HG03103 (cell line): ENCODE measurements around the gene LHFPL2.
"Not testable (repeated sequence)": the region's sequence is repeated elsewhere in the genome, so short reads cannot be mapped to it uniquely, and the experiment has no call there.

Source experiments
- ATAC-seq: cut with Tn5 transposase; IDR thresholded peaks from one replicate; pipeline ENCODE4 v1.9.1; 2021; ENCODE audit warnings: low read depth; ENCODE audit not compliant: unreplicated experiment

The LHFPL2 gene

DNA sequence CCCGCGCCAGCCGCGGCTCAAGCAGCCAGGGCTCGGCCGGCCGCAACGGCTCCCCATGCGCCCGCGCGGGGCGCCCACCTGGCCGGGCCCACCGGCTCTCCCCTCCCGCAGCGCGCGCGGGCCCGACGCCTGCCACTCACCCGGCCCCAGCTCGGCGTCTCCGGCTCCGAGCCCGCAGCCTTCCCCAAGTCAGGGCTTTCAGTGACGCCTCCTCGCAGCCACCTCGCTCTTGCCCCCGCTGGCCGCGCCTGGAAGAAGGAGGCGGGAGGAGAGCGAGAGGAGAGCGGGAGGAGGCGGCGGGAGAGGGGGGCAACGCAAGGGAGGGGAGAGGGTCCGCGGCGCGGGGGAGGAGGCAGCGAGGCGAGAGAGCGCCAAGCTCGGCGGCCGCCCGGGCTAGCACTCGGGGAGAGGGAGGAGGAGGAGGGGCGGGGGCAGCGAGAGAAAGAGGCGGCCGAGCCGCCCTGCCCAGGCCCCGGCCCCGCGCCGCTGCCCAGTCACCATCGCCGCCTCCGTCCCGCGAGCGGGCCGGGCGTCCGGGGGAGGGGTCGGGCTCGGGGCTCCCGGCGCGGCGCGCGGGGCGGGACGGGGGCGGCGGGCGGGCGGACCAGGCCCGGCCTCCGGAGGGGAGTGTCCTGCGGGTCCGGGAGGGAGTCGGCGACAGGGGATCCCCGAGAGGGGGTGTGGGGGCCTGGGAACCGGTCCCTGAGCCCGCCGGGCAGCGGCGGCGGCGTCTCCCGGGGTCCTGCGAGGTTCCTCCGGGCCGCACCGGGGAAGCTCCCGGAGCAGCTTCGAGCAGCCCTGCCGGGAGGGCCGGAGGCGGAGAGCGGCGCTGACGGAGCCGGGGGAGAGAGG, at the start of gene LHFPL2:
Gene LHFPL2, minus strand, starts transcription at position 414 of the 852 bp plus-strand sequence. CDS start 138,559 bp downstream, outside the sequence.
- peak; percentile 56 for ATAC-seq

DNA sequence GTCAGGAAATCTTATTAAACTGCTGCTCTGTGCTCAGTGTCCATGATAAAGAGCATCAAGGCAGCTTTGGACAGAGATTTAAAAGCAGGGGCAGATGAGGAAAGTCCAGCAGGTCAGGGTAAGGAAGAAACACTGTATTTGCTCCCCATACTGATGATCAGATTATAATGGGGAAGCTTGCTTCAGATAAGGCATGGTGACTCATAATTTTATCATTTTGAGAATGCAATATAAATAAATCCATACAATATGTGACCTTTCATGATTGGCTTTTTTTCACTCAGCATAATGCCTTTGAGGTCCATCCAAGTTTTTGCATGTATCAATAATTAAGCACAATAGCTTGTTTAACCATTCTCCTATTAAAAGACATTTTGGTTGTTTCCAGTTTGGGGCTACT, 48.1 kb upstream of the LHFPL2 start:
- ATAC-seq, result no peak

- ATAC-seq, result not testable (repeated sequence)
Measured at GRCh38 chr5:78696052-78696451, 47.5 kb upstream of the LHFPL2 start.

DNA sequence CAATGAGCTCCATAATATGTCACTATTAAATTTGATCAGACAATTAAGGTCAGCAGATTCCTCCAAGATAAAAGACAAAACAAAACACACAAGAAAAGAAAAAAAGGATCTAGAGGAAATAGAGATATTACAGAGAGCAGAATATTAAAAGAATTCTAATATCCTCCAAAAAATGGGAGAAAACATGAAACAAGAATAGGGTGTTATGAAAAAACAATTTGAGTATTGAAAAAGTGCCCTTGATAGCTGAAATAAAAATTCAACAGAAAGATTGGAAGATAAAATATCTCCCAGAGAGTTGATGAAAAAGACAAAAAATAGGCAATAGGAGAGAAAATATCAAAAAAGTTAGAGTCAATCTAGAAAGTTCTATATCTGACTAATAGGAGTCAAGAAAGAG, 44.8 kb upstream of the LHFPL2 start:
- ATAC-seq, result no peak

- no peak for ATAC-seq
Measured at GRCh38 chr5:78691084-78691960, 42.8 kb upstream of the LHFPL2 start.

DNA sequence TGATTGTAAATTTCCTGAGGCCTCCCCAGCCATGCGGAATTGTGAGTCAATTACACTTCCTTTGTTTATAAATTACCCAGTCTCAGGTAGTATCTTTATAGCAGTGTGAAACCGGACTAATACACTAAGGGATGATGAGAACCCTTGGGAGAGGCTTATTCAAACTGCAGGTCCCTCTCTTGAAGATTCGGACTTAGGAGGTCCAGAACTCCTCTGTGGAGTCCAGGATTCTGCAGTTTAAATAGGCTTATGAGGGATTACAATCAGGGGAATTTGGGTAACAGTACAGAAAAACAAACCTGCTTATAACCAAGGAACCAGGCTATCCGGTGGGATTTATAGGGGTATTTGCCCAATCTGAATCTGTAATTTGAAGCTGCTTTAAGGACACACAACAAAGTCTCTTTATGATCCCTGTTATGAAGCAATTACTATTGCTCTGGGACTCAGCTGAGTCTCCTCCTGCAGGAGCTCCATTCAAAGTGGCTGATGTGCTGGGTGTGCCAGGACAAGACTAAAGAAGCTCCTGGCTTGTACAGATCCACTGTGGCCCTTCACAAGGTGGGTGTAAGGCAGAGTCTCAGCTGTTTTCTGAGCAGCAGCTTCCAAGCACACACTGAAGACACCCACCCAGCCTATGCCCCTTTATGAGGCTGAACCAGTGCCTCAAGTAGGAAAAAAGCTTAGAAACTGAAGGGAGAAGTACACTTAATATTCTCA, 41.8 kb upstream of the LHFPL2 start:
- no peak for ATAC-seq

- no peak for ATAC-seq
Measured at GRCh38 chr5:78689540-78690252, 41.1 kb upstream of the LHFPL2 start.

- ATAC-seq, result not testable (repeated sequence)
Measured at GRCh38 chr5:78687514-78687913, 38.9 kb upstream of the LHFPL2 start.

DNA sequence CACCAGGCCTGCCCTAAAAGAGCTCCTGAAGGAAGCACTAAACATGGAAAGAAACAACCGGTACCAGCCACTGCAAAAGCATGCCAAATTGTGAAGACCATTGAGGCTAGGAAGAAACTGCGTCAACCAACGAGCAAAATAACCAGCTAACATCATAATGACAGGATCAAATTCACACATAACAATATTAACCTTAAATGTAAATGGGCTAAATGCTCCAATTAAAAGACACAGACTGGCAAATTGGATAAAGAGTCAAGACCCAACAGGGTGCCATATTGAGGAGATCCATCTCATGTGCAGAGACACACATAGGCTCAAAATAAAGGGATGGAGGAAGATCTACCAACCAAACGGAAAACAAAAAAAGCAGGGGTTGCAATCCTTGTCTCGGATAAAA, 35.3 kb upstream of the LHFPL2 start:
- ATAC-seq, result not testable (repeated sequence)

GRCh38 chr5:78679905-78680304, 31.3 kb upstream of the LHFPL2 start:
- ATAC-seq, result no peak

DNA sequence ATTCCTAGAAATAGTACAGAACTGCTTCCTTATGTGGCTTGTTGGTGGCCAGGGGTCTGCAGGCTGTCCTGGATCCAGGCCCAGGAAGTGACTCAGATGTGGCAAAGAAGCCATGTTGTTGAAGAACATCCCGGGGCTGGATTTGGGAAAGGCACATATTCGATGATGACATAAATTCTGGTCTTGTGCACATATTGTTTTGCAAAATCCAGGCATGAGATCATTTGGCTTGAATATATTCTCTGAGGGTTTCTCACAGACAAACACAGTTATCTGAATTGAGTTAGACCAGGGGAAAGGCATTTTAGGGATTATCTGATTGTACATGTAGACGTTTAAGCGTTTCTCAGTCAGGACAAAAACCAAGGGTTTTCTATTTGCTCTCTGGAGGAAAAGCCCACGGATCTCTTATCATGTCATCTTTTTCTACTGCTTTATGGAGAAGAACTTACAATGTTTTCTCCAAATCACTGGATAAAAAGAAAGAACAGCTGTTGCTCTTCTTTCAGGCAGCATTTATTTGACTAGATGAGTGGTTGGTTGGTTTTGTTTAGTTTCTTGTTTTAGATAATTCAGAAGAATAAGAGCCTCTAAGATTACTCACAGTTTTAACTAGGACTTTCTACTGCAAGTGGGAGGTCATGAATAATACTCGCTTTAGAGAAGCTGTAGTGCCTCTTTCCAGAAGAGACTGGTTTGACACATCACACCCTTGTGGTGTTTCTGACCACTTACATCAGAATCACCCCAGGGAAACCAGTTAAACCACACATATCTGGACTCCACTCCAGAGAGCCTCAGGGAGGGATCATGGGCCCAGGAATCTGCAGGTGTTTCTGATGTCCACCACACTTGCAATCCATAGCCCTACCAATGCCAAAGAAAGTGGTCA, 29.5 kb upstream of the LHFPL2 start:
- no peak for ATAC-seq

GRCh38 chr5:78675956-78676730, 27.6 kb upstream of the LHFPL2 start:
- ATAC-seq, result no peak

- not testable (repeated sequence) for ATAC-seq
Measured at GRCh38 chr5:78673827-78674226, 25.3 kb upstream of the LHFPL2 start.

DNA sequence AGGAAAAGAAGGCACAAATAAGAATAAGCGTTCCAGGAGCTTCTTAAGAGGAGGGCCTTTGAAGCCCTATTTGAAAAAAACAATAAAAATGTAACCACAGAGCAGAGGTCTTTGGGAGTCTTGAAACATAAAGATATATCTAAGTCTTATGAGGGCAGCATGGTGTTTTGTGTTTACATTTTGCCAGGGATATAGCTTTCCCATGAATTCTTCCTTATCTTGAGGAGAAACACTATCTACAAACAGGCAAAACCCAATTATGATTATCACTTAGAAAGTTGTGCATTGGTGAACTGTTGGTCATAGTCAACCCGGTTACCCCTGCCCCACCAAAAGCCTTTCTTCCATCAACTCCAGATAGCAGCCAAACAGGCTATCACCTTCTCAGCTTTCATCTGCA, 23.6 kb upstream of the LHFPL2 start:
- no peak for ATAC-seq

DNA sequence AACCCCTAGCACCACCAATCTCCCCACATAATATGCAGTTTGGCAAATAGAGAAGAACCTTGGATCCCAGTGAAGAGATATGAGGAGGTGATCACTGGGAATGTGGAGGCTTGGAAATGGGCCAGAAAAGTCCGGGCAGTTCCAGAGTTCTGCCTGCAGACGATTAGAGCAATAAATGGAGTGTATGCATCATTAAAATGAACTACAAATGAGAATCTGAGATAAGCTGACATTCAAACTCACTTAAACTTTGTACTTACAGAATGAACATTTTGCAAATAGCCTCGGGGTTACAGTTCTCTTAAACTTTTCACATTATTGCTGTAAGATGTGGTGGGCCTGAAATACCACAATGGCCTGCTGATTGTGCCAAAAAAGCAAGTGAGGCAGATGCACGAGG, 23.0 kb upstream of the LHFPL2 start:
- no peak for ATAC-seq

DNA sequence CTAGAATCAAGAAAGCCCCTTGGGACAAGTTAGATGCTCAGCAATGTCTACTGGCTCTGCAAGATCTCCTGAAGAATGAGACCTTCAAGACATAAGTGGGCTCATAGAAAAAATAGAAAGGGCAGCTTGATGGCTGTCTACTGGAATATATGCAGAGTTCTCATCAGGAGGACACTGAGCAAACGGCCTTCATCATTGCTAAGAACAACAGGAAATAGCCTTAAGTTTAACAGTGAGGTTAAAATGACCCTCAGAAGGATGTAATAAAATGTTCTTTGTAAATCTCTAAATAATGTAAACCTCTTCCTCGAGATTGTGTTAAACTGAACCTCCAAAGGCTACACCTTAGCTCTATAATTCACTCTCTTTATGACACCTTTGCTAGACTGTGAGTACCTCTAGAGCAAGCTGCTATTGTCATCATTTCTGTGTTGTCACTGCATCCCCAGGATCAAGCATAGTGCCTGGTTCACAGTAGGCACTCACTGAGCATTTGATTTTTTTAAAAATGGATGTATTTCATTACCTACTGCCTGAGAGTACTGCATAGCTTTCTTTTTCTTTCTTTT, 22.2 kb upstream of the LHFPL2 start:
- ATAC-seq, result no peak

DNA sequence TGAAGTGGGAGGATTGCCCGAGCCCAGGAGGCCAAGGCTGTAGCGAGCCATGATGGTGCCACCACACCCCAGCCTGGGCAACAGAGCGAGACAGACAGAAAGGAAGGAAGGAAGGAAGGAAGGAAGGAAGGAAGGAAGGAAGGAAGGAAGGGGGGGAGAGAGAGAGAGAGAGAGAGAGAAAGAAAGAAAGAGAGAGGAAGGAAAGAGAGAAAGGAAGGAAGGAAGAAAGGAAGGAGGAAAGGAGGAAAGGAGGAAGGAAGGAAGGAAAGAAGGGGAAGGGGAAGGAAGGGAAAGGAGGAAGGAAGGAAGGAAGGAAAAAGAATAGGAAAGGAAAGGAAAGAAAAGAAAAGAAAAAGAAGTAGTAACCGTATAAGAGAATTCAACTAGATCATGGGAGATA, 20.8 kb upstream of the LHFPL2 start:
- no peak for ATAC-seq

GRCh38 chr5:78667461-78668103, 19.0 kb upstream of the LHFPL2 start:
- ATAC-seq, result no peak
